OCI-LY7 (cell line): ENCODE results near the gene PPP4R4. TPM values are rescaled to one million over a fixed set of nuclear protein-coding genes. Genes with fewer than 3 reads are reported as not detected.

Experiments
- BruUV-seq: library from RNA; stranded (reverse); fragments of 400-500 nt; replicated peaks from 2 replicates; lab custom pipeline; 2021; lab: Mats Ljungman, UMichigan
- CTCF ChIA-PET: fragments of 300-600 bp; sonication (Branson Sonifier 250); formaldehyde crosslinking; loops from one replicate; lab custom pipeline; 2022; ENCODE audit warnings: antibody characterized with exemption; ENCODE audit not compliant: unreplicated experiment; lab: Charles Lee
- POLR2A ChIA-PET: fragments of 300-600 bp; sonication (Branson Sonifier 250); formaldehyde crosslinking; loops from one replicate; lab custom pipeline; 2022; ENCODE audit warnings: antibody characterized with exemption; lab: Charles Lee
- DNase-seq: peaks from one replicate; pipeline ENCODE4 v3.0.0-alpha.2; 2015; ENCODE audit warnings: low spot score
- H2AFZ ChIP-seq: fragments of 200-600 bp; sonication (generic), shearing (Covaris generic); 2 replicates; pipeline ENCODE4 v1.6.1; 2014; ENCODE audit warnings: mild to moderate bottlenecking, antibody characterized with exemption, low read length, moderate library complexity
- H3K27ac ChIP-seq: fragments of 200-600 bp; sonication (generic); 2 replicates; pipeline ENCODE4 v1.5.1; 2014; ENCODE audit warnings: mixed run types, low read depth, mild to moderate bottlenecking, moderate library complexity, low read length, inconsistent platforms; ENCODE audit not compliant: poor library complexity, severe bottlenecking
- H3K36me3 ChIP-seq: fragments of 200-600 bp; sonication (generic); 2 replicates; pipeline ENCODE4 v1.6.1; 2014; ENCODE audit warnings: mild to moderate bottlenecking, antibody characterized with exemption, low read length, moderate library complexity, mixed read lengths; ENCODE audit not compliant: insufficient read depth
- H3K4me1 ChIP-seq: fragments of 200-600 bp; sonication (generic); 2 replicates; pipeline ENCODE4 v1.5.1; 2014; ENCODE audit warnings: mild to moderate bottlenecking, low read length; ENCODE audit not compliant: insufficient read depth, poor library complexity, severe bottlenecking
- H3K4me2 ChIP-seq: fragments of 200-600 bp; sonication (generic); 2 replicates; pipeline ENCODE4 v1.6.1; 2014; ENCODE audit warnings: mild to moderate bottlenecking, low read length
- H3K4me3 ChIP-seq: fragments of 200-600 bp; sonication (generic); 2 replicates; pipeline ENCODE4 v1.5.1; 2014; ENCODE audit warnings: mild to moderate bottlenecking, low read depth, low read length; ENCODE audit not compliant: poor library complexity, severe bottlenecking
- H3K79me2 ChIP-seq: fragments of 200-600 bp; sonication (generic); 2 replicates; pipeline ENCODE4 v1.6.1; 2016; ENCODE audit warnings: low read depth, mild to moderate bottlenecking, low read length, moderate library complexity, mixed read lengths; ENCODE audit not compliant: insufficient read depth
- H3K9me2 ChIP-seq: fragments of 200-600 bp; sonication (generic); 2 replicates; pipeline ENCODE4 v1.6.1; 2016; ENCODE audit warnings: mild to moderate bottlenecking, low read length, mixed read lengths; ENCODE audit not compliant: insufficient read depth
- H3K9me3 ChIP-seq: fragments of 200-600 bp; sonication (generic); 2 replicates; pipeline ENCODE4 v1.6.1; 2014; ENCODE audit warnings: mild to moderate bottlenecking, mixed run types, low read length, mixed read lengths
- H4K20me1 ChIP-seq: fragments of 200-600 bp; sonication (generic); 2 replicates; pipeline ENCODE4 v1.6.1; 2014; ENCODE audit warnings: mild to moderate bottlenecking, antibody characterized with exemption, low read length, moderate library complexity, mixed read lengths; ENCODE audit not compliant: insufficient read depth
- CTCF ChIP-seq: fragments of 200-600 bp; sonication (generic); conservative IDR thresholded peaks from 2 replicates; pipeline ENCODE4 v1.5.1; 2014; ENCODE audit warnings: mild to moderate bottlenecking, antibody characterized with exemption, low read length, moderate library complexity, mixed read lengths
- EZH2phosphoT487 ChIP-seq: fragments of 200-600 bp; sonication (generic); IDR thresholded peaks from 2 replicates; pipeline ENCODE4 v1.6.1; 2018; ENCODE audit warnings: low read depth, borderline replicate concordance, mild to moderate bottlenecking, mixed run types, antibody characterized with exemption, low read length, moderate library complexity, mixed read lengths
- intact Hi-C: fragments of 100-400 bp; cut with micrococcal nuclease; formaldehyde crosslinking; loops from one replicate; pipeline ENCODE4 v1.10.0; 2022; ENCODE audit not compliant: unreplicated experiment
- total RNA-seq, 2 experiments: library from RNA; depleted of rRNA in 1 of 2; stranded (reverse); fragments of >200 nt in 1 of 2; shearing (Covaris generic) in 1 of 2; gene quantifications; 2 replicates each; pipeline ENCODE4 v1.2.3, GENCODE V29; 2014 to 2022

PPP4R4 gene
- total RNA-seq, 2 experiments from 2014 or later: 0.54 to 0.93 TPM

DNA sequence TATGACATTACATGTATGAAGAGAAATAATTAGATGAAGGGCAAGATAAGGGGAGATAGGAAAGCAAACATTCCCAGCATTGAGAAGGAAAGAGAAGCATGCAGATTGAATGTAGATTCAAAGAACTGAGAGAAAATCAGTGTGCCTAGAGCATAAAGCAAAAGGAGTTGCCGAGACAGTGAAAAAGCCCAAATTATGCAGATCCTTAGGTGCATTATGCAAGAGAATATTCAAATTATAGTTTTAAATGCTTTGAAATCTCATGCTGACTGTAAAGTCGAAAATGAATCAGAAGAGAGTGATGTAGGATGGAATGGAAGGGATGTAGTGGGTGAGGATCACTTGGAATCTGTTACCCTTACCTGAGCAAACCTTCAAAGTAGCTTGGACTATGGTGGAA, 49.9 kb downstream of the PPP4R4 start:
- BruUV-seq: no TSS peak
- DNase-seq: no peak
- no peaks in the 10 kb centered on the region for H3K9me2 ChIP-seq
- no peaks in the 10 kb centered on the region for H3K79me2 ChIP-seq
- TF ChIP-seq CTCF: no peak
- TF ChIP-seq EZH2phosphoT487: no peak
- H3K27ac ChIP-seq: no peak overlapping the region
- intact Hi-C loops: no loop called here
- ChIA-PET CTCF (no interaction called here), POLR2A (no interaction called here)
- no peak overlapping the region for H3K4me2 ChIP-seq
- H3K4me1 ChIP-seq: no peaks in the 10 kb centered on the region
- H3K9me3 ChIP-seq: 0 out of 2 replicates have a peak, but pooled peaks cover 4% of the 10 kb centered on the region
- H2AFZ ChIP-seq: no peak overlapping the region
- H3K4me3 ChIP-seq: no peak overlapping the region
- no peaks in the 10 kb centered on the region for H3K36me3 ChIP-seq
- no peaks in the 10 kb centered on the region for H4K20me1 ChIP-seq

GRCh38 chr14:94225460-94226378, 51.6 kb downstream of the PPP4R4 start:
- H2AFZ ChIP-seq: no peak overlapping the region
- H3K9me2 ChIP-seq: no peaks in the 10 kb centered on the region
- H3K79me2 ChIP-seq: no peaks in the 10 kb centered on the region
- H3K4me3 ChIP-seq: no peak overlapping the region
- H3K36me3 ChIP-seq: no peaks in the 10 kb centered on the region
- TF ChIP-seq CTCF (no peak), EZH2phosphoT487 (no peak)
- H3K9me3 ChIP-seq: 0 out of 2 replicates have a peak, but pooled peaks cover 4% of the 10 kb centered on the region
- H4K20me1 ChIP-seq: no peaks in the 10 kb centered on the region
- no peak overlapping the region for H3K4me2 ChIP-seq
- no peak overlapping the region for H3K27ac ChIP-seq
- DNase-seq: no peak
- intact Hi-C loops: no loop called here
- no TSS peak for BruUV-seq
- CTCF ChIA-PET: no interaction called here
- H3K4me1 ChIP-seq: no peaks in the 10 kb centered on the region
- POLR2A ChIA-PET: no interaction called here

- DNase-seq: no peak
- Histone ChIP-seq H3K4me1 (no peaks in the 10 kb centered on the region), H4K20me1 (no peaks in the 10 kb centered on the region), H3K9me3 (0 out of 2 replicates have a peak, but pooled peaks cover 4% of the 10 kb centered on the region), H3K4me2 (no peak overlapping the region), H3K9me2 (no peaks in the 10 kb centered on the region), H3K27ac (no peak overlapping the region), H3K36me3 (no peaks in the 10 kb centered on the region), H2AFZ (no peak overlapping the region), H3K4me3 (no peak overlapping the region), H3K79me2 (no peaks in the 10 kb centered on the region)
- BruUV-seq: no TSS peak
- no peak for TF ChIP-seq EZH2phosphoT487
- TF ChIP-seq CTCF: no peak
- POLR2A ChIA-PET: no interaction called here
- intact Hi-C loops: no loop called here
- CTCF ChIA-PET: no interaction called here
Observed at GRCh38 chr14:94227029-94227428, 52.9 kb downstream of the PPP4R4 start.
